Ishikawa (cell line): Measurements from ENCODE around the gene NHLH1.

Source experiments
- CEBPB ChIP-seq: IDR thresholded peaks from 2 replicates; pipeline ENCODE4 v1.6.1; 2012
- CREB1 ChIP-seq: IDR thresholded peaks from 2 replicates; pipeline ENCODE4 v1.6.1; 2012; ENCODE audit warnings: low read depth
- EP300 ChIP-seq: IDR thresholded peaks from 2 replicates; pipeline ENCODE4 v1.6.1; 2012; ENCODE audit warnings: borderline replicate concordance
- FOXM1 ChIP-seq: IDR thresholded peaks from 2 replicates; pipeline ENCODE4 v1.6.1; 2012; ENCODE audit warnings: low read depth, borderline replicate concordance
- NFIC ChIP-seq: IDR thresholded peaks from 2 replicates; pipeline ENCODE4 v1.6.1; 2012
- RAD21 ChIP-seq: IDR thresholded peaks from 2 replicates; pipeline ENCODE4 v1.6.1; 2012; ENCODE audit warnings: low read depth
- REST ChIP-seq: IDR thresholded peaks from 2 replicates; pipeline ENCODE4 v1.6.1; 2012; ENCODE audit warnings: low read depth, mild to moderate bottlenecking
- TF ChIP-seq, protein P1 (sequence below): IDR thresholded peaks from 2 replicates; pipeline ENCODE4 v1.6.1; 2012

- TF ChIP-seq REST, result no peak
- TF ChIP-seq RAD21, result no peak
- TF ChIP-seq, protein P1, sequence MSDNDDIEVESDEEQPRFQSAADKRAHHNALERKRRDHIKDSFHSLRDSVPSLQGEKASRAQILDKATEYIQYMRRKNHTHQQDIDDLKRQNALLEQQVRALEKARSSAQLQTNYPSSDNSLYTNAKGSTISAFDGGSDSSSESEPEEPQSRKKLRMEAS, result no peak
- no peak for TF ChIP-seq CEBPB
- no peak for TF ChIP-seq EP300
- no peak for TF ChIP-seq FOXM1
- TF ChIP-seq CREB1, result no peak
- no peak for TF ChIP-seq NFIC
These were observed 35.3 kb downstream of the NHLH1 start for GRCh38 chr1:160402001-160402795.
